HG03457 (cell line): Measurements from ENCODE around the gene TSC22D1.

Source experiments
- ATAC-seq: cut with Tn5 transposase; IDR thresholded peaks from one replicate; pipeline ENCODE4 v1.9.1; 2021; ENCODE audit warnings: moderate number of reproducible peaks; ENCODE audit not compliant: unreplicated experiment

TSC22D1 gene

GRCh38 chr13:44410328-44410859 lies 165.7 kb downstream of the TSC22D1 start:
- no peak for ATAC-seq

- no peak for ATAC-seq
These were observed 166.5 kb downstream of the TSC22D1 start for GRCh38 chr13:44409595-44409994.

- no peak for ATAC-seq
These were observed 168.2 kb downstream of the TSC22D1 start for GRCh38 chr13:44407891-44408290.

GRCh38 chr13:44407379-44407778 lies 168.8 kb downstream of the TSC22D1 start:
- ATAC-seq = no peak

- no peak for ATAC-seq
These were observed 169.5 kb downstream of the TSC22D1 start for GRCh38 chr13:44406617-44407016.

- no peak for ATAC-seq
These were observed 171.6 kb downstream of the TSC22D1 start for GRCh38 chr13:44404261-44405132.

GRCh38 chr13:44403461-44404056 lies 172.6 kb downstream of the TSC22D1 start:
- no peak for ATAC-seq

- ATAC-seq = no peak
These were observed 173.2 kb downstream of the TSC22D1 start for GRCh38 chr13:44402899-44403445.

GRCh38 chr13:44401577-44401976 lies 174.6 kb downstream of the TSC22D1 start:
- ATAC-seq = no peak

- ATAC-seq = no peak
These were observed 175.4 kb downstream of the TSC22D1 start for GRCh38 chr13:44400736-44401135.

- ATAC-seq = no peak
These were observed 177.1 kb downstream of the TSC22D1 start for GRCh38 chr13:44399074-44399473.

GRCh38 chr13:44398606-44399005 lies 177.5 kb downstream of the TSC22D1 start:
- no peak for ATAC-seq

- ATAC-seq = no peak
These were observed 178.3 kb downstream of the TSC22D1 start for GRCh38 chr13:44397766-44398223.

GRCh38 chr13:44396701-44397580 lies 179.2 kb downstream of the TSC22D1 start:
- no peak for ATAC-seq

- ATAC-seq = no peak
These were observed 180.0 kb downstream of the TSC22D1 start for GRCh38 chr13:44395976-44396694.

GRCh38 chr13:44394658-44395057 lies 181.5 kb downstream of the TSC22D1 start:
- no peak for ATAC-seq

- no peak for ATAC-seq
These were observed 182.7 kb downstream of the TSC22D1 start for GRCh38 chr13:44393391-44393790.

- ATAC-seq = no peak
These were observed 186.3 kb downstream of the TSC22D1 start for GRCh38 chr13:44389876-44390275.

GRCh38 chr13:44389060-44389666 lies 187.0 kb downstream of the TSC22D1 start:
- ATAC-seq = no peak
